ENCODE data around the gene TGM3. TPM values are rescaled to one million over a fixed set of nuclear protein-coding genes. Genes with fewer than 3 reads are reported as not detected.

TGM3 gene
- total and polyA plus RNA-seq, 4 donors: 0.41 to 1.5 (median 0.52) TPM

DNA sequence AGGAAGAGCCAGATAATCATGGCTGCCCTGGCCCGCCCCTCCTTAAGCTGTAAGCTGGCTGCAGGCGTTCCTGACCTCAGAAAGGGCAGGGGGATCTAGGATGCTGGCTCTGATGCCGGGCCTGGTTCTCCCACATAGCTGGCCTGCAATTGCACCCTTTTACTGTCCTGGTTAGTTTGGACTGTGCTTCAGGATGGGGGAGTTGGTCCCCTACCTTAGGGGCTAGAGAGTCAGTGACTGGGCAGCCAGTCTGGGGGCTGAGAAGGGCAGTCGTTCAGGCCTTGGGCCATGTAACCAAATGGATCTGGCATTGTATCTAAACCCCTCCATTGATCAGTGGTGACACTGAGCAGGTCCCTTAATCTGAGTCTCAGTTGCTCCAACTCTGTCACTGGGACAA lies 40.7 kb downstream of the TGM3 start:
- peaks cover 0 to 2% (median 0%) of the 10 kb centered on the region in 4 donors for H3K9me3 ChIP-seq (ENCODE audit: control insufficient read depth in 4 of 4, insufficient read depth in 3 of 4, low read length in 3 of 4)
- H3K36me3 ChIP-seq (ENCODE audit: control insufficient read depth in 4 of 4, insufficient read depth in 4 of 4, low read length in 4 of 4): no peaks in the 10 kb centered on the region
- H3K9ac ChIP-seq (ENCODE audit: insufficient read depth in 1 of 2, low read length in 2 of 2): no peak overlapping the region
- 76 to 94% methylated on average over 4 of the region's 4 CpGs for WGBS, 2 donors
- no peaks in the 10 kb centered on the region for H3K27me3 ChIP-seq (ENCODE audit: control insufficient read depth in 3 of 3, insufficient read depth in 3 of 3, low read length in 2 of 3)
- no peaks in the 10 kb centered on the region for H3K4me1 ChIP-seq (ENCODE audit: control insufficient read depth in 5 of 5, insufficient read depth in 5 of 5, low read length in 5 of 5)
- H3K27ac ChIP-seq (ENCODE audit: low read depth in 1 of 2, low read length in 1 of 2): no peak overlapping the region
- DNase-seq (no peak), ATAC-seq (ENCODE audit: insufficient read depth, low FRiP score) (no peak)
- H3K4me3 ChIP-seq: no peak overlapping the region
- TF ChIP-seq, protein P1, sequence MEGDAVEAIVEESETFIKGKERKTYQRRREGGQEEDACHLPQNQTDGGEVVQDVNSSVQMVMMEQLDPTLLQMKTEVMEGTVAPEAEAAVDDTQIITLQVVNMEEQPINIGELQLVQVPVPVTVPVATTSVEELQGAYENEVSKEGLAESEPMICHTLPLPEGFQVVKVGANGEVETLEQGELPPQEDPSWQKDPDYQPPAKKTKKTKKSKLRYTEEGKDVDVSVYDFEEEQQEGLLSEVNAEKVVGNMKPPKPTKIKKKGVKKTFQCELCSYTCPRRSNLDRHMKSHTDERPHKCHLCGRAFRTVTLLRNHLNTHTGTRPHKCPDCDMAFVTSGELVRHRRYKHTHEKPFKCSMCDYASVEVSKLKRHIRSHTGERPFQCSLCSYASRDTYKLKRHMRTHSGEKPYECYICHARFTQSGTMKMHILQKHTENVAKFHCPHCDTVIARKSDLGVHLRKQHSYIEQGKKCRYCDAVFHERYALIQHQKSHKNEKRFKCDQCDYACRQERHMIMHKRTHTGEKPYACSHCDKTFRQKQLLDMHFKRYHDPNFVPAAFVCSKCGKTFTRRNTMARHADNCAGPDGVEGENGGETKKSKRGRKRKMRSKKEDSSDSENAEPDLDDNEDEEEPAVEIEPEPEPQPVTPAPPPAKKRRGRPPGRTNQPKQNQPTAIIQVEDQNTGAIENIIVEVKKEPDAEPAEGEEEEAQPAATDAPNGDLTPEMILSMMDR (IDR thresholded peaks at IDR 0.05; ENCODE audit: control extremely low read depth, extremely low read depth): no peak

DNA sequence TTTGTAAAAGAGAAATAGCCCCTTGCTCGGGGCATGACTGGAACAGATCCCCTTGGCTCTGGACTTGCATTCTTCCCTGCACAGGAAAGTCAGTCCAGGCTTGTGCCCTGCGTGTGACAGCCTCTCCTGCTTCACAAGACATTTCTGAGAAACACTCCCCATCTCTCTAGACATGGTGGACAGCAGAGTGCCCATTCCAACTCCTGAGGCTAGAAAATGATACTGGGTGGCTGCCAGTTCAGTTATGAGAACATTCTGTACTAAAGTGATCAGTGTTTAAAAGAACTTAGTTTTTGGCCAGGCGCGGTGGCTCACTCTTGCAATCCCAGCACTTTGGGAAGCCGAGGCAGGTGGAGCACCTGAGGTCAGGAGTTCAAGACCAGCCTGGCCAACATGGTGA lies 41.3 kb downstream of the TGM3 start:
- H3K36me3 ChIP-seq (ENCODE audit: control insufficient read depth in 4 of 4, insufficient read depth in 4 of 4, low read length in 4 of 4): no peaks in the 10 kb centered on the region
- peaks cover 0 to 2% (median 0%) of the 10 kb centered on the region in 4 donors for H3K9me3 ChIP-seq (ENCODE audit: control insufficient read depth in 4 of 4, insufficient read depth in 3 of 4, low read length in 3 of 4)
- TF ChIP-seq, protein P1 (IDR thresholded peaks at IDR 0.05; ENCODE audit: control extremely low read depth, extremely low read depth): no peak
- H3K4me3 ChIP-seq: no peak overlapping the region
- ATAC-seq (ENCODE audit: insufficient read depth, low FRiP score) (no peak), DNase-seq (no peak)
- WGBS, 2 donors: 85 to 93% methylated on average over 5 of the region's 5 CpGs
- H3K27ac ChIP-seq (ENCODE audit: low read depth in 1 of 2, low read length in 1 of 2): no peak overlapping the region
- no peaks in the 10 kb centered on the region for H3K4me1 ChIP-seq (ENCODE audit: control insufficient read depth in 5 of 5, insufficient read depth in 5 of 5, low read length in 5 of 5)
- H3K9ac ChIP-seq (ENCODE audit: insufficient read depth in 1 of 2, low read length in 2 of 2): no peak overlapping the region
- no peaks in the 10 kb centered on the region for H3K27me3 ChIP-seq (ENCODE audit: control insufficient read depth in 3 of 3, insufficient read depth in 3 of 3, low read length in 2 of 3)

DNA sequence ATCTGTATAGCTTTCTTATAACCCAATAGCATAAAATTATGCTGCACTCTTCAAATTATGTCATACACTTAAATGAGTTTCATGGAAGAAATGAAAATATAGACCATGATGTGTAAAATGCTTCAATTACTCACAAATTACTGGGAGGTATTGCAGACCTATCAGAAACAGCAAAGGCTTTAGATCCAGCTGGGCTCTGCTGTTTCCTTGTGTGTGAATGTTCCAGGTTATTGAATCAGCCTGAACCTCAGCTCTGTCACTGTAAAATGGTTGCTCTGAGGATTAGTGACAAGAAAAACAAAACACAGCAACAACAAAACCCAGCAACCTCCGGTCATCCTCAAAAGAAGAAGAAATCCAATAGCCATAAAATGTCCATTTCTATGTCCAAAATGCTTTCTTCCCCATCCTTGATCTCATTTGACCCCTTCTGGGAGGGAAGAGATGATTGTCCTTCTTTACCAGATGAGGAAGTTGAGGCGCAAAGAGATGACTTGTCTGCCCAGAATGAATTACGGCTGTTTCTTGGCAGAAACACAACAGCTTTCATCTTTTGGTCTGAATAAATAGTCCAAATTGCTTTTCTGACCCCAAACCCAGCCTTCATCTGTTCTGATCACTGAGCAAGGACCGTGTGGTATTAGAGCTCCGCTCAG lies 42.7 kb downstream of the TGM3 start:
- H3K4me1 ChIP-seq (ENCODE audit: control insufficient read depth in 5 of 5, insufficient read depth in 5 of 5, low read length in 5 of 5): no peaks in the 10 kb centered on the region
- TF ChIP-seq, protein P1 (IDR thresholded peaks at IDR 0.05; ENCODE audit: control extremely low read depth, extremely low read depth): no peak

DNA sequence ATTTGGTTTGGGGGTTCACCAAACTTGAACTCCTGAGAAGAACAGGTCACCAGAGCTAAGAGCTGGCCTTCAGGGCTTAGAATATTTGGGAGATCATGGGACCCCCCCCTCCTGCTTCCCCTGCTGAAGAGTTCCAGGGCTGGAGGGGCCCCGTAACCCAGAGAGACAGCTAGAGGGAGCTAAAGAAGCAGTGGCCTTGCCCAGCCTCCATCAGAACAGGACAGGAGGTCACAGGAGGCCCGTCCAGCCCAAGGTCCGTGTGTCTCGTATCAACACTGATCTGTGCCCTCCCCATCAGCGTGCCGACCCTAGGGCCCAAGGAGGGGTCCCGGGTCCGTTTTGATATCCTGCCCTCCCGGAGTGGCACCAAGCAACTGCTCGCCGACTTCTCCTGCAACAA lies 44.3 kb downstream of the TGM3 start:
- H3K9me3 ChIP-seq (ENCODE audit: control insufficient read depth in 4 of 4, insufficient read depth in 3 of 4, low read length in 3 of 4): peaks cover 0 to 2% (median 0%) of the 10 kb centered on the region in 4 donors
- WGBS, 2 donors: 84 to 93% methylated on average over 11 of the region's 11 CpGs

More for the DNA sequence above, 42.7 kb downstream of the TGM3 start:
- ATAC-seq (ENCODE audit: insufficient read depth, low FRiP score) (no peak), DNase-seq (no peak)
- Histone ChIP-seq H3K36me3 (ENCODE audit: control insufficient read depth in 4 of 4, insufficient read depth in 4 of 4, low read length in 4 of 4) (no peaks in the 10 kb centered on the region), H3K4me3 (no peak overlapping the region), H3K9me3 (ENCODE audit: control insufficient read depth in 4 of 4, insufficient read depth in 3 of 4, low read length in 3 of 4) (peaks cover 0 to 2% (median 0%) of the 10 kb centered on the region in 4 donors), H3K9ac (ENCODE audit: insufficient read depth in 1 of 2, low read length in 2 of 2) (no peak overlapping the region), H3K27ac (ENCODE audit: low read depth in 1 of 2, low read length in 1 of 2) (no peak overlapping the region), H3K27me3 (ENCODE audit: control insufficient read depth in 3 of 3, insufficient read depth in 3 of 3, low read length in 2 of 3) (no peaks in the 10 kb centered on the region)
- 54 to 57% methylated on average over 5 of the region's 5 CpGs for WGBS, 2 donors

More for the DNA sequence above, 44.3 kb downstream of the TGM3 start:
- Histone ChIP-seq H3K27ac (ENCODE audit: low read depth in 1 of 2, low read length in 1 of 2) (no peak overlapping the region), H3K36me3 (ENCODE audit: control insufficient read depth in 4 of 4, insufficient read depth in 4 of 4, low read length in 4 of 4) (no peaks in the 10 kb centered on the region), H3K4me1 (ENCODE audit: control insufficient read depth in 5 of 5, insufficient read depth in 5 of 5, low read length in 5 of 5) (no peaks in the 10 kb centered on the region), H3K9ac (ENCODE audit: insufficient read depth in 1 of 2, low read length in 2 of 2) (no peak overlapping the region), H3K27me3 (ENCODE audit: control insufficient read depth in 3 of 3, insufficient read depth in 3 of 3, low read length in 2 of 3) (no peaks in the 10 kb centered on the region), H3K4me3 (no peak overlapping the region)
- DNase-seq (no peak), ATAC-seq (ENCODE audit: insufficient read depth, low FRiP score) (no peak)
- TF ChIP-seq, protein P1 (IDR thresholded peaks at IDR 0.05; ENCODE audit: control extremely low read depth, extremely low read depth): no peak
